GM18861 (cell line): ENCODE measurements around the gene PEAR1.

Experiments used
- ATAC-seq: cut with Tn5 transposase; IDR thresholded peaks from one replicate; pipeline ENCODE4 v1.9.1; 2021; ENCODE audit not compliant: unreplicated experiment

The PEAR1 gene

GRCh38 chr1:156881101-156881500 is 12.4 kb upstream of the PEAR1 start:
- no peak for ATAC-seq

DNA sequence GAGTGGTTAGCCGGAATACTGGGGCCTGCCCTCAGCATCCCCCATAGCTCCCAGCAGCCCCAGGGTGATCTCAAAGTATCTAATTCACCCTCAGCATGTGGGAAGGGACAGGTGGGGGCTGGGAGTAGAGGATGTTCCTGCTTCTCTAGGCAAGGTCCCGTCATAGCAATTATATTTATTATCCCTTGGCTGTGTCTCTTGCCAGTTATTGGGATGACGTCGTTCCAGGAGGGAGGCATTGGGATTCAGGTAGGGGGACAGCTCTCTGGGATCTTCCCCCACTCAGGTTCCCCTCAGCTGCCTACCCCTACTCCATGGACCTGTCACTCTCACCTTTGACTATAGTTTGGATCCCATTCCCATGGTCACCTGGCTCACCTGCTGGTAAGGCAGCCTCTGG is 11.9 kb upstream of the PEAR1 start:
- ATAC-seq, result no peak

DNA sequence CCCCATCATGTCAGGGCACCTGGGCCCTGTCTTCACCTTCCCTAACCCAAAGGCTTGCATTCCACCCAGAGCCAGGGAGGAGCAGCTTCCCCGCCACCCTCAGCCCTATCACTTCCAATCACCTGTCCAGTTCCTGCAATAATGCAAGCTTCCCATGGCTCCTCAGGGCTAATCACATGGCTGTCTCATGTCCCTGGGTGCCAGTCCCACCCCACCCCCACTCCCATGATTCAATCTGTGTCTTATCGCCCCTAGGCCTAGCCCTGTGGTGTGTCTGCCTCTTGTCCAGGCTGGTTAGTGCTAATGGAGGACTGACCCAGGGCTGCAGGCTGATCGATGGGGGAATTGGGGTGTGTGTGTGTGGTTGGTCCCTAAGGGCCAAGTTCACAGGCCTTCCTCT is 11.0 kb upstream of the PEAR1 start:
- ATAC-seq, result no peak

- no peak for ATAC-seq
Observed at GRCh38 chr1:156883919-156884318, 9.6 kb upstream of the PEAR1 start.

DNA sequence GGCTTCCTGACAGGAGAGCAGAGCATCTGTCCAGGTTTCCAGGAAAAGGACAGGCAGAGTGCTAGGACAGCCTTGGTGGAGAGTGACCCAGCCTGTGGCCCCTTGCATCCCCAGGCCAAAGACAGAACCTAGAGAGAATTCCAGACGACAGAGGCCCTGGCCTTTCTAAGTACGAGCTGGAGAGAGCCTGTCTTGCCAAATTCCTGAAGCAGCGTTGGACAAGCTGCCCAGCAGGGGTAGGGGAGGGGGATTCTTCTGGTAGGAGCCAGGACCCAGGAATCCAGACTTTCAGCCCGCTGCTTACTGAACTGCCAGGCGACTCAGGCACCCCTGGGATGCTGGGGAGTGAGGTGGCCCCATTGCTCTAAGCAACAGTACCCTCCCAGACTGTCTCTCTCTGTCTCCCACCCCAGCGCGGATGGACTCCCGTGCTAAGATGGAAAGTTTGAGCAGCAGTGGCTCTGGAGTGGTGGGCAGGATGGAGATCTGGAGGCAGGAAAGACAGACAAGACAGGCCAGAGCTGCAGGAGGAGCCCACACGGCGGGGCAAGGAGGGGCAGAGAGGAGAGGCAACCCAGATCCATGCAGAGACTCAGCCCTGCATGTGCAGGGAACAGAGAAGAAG is 8.8 kb upstream of the PEAR1 start:
- no peak for ATAC-seq

DNA sequence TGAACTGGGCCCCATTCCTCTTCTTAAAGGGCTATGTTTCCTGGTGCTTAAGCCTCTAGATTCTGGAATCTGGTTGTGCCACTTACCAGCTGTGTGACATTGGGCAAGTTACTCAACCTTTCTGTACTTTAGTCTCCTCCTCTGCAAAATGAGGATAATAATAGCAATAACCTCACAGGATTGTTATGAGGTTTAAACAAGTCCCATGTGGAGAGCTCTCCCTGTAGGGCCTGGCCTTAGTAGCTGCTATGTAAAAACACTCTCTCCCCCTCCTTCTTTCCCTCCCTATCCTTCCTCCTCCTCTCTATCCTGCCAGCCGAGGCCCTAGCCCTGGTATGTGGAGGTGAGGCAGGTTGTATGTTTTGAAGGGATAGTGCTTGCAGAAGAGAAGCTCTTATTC is 8.2 kb upstream of the PEAR1 start:
- ATAC-seq, result no peak

- ATAC-seq, result no peak
Observed at GRCh38 chr1:156885880-156886355, 7.6 kb upstream of the PEAR1 start.

DNA sequence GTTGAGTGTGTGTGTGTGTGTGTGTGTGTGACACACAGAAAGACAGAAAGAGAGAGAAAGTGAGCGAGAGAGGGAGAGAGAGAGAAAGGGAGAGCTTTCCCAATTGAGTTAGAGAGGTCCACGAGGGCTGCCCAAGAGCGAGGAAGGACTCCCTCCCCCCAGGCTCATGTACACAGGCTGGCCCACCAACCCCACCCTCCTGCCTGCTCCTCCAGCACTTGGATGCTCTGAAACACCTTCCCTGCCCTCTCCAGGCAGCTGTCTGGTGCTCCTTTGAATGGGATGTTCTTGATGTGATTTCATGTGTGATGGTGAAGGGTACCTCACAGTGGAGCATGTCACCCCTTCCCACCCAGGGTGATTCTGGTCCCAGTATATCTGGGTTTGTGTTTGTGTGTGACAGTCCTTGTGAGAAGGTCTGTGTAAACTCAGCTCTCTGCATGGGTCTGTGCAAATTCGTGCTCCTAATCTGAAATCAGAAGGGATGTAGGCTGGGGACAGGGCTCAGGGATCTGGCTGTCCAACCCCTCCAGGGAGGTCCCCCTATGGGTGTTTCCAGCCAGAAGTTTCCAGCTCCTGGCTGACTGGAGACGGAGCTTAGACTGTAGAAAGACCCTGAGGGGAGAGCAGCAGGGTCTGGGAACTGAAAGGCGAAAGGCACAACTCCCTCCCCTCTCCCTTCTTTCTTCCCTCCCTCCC is 6.8 kb upstream of the PEAR1 start:
- ATAC-seq, result no peak

GRCh38 chr1:156887317-156887716 is 6.2 kb upstream of the PEAR1 start:
- no peak for ATAC-seq

DNA sequence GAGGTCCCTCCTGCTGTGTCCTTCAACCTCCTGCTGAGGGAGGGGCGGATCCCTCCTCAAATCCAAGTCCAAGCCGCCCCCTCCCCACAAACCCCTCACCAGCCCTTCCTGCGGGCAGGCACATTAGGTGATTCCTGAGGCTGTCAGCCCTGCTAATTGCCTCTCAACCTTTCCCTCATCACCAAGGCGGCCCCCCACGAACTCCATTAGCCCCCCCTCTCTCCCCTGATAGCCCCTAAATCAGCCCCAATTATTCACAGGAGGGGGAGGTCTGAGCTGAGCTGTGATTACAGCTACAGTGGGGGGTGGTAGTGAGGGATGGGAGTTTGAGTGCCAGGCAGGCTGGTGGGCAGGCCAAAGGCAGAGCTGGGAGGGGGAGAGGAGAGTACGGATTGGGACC is 5.8 kb upstream of the PEAR1 start:
- ATAC-seq, result no peak

- no peak for ATAC-seq
Observed at GRCh38 chr1:156889802-156890580, 3.5 kb upstream of the PEAR1 start.

DNA sequence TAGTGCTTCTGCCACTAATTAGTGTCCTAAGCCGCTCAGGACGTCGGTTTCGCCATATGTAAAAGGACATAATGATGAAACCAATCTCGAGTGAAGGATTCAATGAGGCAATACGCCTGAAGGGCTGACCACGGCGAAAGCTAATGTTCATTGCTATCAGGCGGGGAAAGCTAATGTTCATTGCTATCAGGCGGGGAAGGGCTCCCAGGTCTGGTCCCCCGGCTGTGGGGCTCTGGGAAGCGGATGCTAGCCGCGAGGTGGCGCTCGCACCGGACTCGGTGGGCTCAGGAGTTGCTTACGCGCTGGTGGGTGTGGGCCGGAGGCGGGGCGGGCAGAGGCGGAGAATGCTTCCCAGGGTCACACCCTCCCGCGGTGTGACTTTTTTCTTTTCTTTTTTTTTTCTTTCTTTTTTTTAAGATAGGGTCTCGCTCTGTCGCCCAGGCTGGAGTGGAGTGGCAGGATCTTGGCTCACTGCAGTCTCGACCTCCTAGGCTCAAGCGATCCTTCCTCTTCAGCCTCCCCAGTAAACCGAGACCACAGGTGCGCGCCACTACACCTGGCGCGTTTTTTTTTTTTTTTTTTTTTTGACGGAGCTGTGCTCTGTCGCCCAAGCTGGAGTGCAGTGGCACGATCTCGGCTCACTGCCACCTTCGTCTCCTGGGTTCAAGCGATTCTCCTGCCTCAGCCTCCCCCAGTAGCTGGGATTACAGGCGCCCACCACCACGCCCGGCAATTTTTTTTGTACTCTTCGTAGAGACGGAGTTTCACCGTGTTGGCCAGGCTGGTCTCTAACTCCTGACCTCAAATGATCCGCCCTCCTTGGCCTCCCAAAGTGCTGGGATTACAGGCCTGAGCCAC is 1.1 kb upstream of the PEAR1 start:
- no peak for ATAC-seq

GRCh38 chr1:156894001-156894400 is 483 bp downstream of the PEAR1 start:
- ATAC-seq, result no peak

GRCh38 chr1:156894711-156895454 is 1.4 kb downstream of the PEAR1 start:
- no peak for ATAC-seq

DNA sequence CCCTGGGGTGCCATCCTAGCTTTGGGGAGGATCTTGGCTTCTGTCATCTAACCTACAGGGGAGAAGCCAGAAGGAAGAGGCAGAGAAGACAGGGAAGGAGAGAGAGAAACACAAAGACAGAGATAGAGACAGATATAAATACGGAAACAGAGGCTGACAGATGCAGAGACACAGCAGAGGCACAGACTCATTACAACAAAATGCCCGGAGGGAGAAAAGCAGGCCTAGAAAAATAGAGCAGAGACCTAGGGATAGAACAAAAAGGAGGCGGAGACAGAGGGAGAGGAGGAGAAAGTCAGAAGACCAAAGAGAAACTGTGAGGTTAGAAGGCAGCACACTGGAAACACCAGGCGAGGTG is 1.9 kb downstream of the PEAR1 start:
- no peak for ATAC-seq

GRCh38 chr1:156895927-156896326 is 2.4 kb downstream of the PEAR1 start:
- no peak for ATAC-seq

GRCh38 chr1:156896490-156897033 is 3.0 kb downstream of the PEAR1 start:
- no peak for ATAC-seq

GRCh38 chr1:156897078-156897825 is 3.7 kb downstream of the PEAR1 start:
- no peak for ATAC-seq

DNA sequence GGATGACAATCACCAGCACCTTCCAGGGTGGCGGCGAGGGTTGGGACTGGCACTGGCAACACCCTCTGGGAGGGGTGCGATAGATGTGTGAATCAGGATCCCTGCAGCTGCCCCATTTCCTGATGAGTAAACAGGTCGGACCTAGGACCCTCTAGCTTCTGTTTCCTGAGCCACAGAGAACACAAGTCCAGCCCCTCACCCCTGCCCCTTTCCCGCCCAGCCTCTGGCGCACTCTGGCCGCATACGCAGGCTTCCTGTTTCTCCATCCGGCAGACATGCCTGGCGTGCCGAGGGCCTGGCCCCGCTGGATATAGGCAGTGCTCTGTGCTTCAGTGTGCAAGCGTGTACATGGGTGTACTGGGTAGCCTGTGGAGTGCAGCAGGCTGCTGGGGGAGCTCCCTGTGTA is 4.6 kb downstream of the PEAR1 start:
- no peak for ATAC-seq
